Uterine smooth muscle cell (primary cell): ENCODE data around the gene ACOT12. TPM values are rescaled to one million over a fixed set of nuclear protein-coding genes. Genes with fewer than 3 reads are reported as not detected.

Experiments used
- total RNA-seq: library from RNA; depleted of rRNA; stranded (reverse); fragments of >200 nt; gene quantifications from 2 replicates; pipeline ENCODE4 v1.2.3, GENCODE V29; 2014

Gene ACOT12
- 0.37 and 0.89 TPM in 2 replicates for total RNA-seq

DNA sequence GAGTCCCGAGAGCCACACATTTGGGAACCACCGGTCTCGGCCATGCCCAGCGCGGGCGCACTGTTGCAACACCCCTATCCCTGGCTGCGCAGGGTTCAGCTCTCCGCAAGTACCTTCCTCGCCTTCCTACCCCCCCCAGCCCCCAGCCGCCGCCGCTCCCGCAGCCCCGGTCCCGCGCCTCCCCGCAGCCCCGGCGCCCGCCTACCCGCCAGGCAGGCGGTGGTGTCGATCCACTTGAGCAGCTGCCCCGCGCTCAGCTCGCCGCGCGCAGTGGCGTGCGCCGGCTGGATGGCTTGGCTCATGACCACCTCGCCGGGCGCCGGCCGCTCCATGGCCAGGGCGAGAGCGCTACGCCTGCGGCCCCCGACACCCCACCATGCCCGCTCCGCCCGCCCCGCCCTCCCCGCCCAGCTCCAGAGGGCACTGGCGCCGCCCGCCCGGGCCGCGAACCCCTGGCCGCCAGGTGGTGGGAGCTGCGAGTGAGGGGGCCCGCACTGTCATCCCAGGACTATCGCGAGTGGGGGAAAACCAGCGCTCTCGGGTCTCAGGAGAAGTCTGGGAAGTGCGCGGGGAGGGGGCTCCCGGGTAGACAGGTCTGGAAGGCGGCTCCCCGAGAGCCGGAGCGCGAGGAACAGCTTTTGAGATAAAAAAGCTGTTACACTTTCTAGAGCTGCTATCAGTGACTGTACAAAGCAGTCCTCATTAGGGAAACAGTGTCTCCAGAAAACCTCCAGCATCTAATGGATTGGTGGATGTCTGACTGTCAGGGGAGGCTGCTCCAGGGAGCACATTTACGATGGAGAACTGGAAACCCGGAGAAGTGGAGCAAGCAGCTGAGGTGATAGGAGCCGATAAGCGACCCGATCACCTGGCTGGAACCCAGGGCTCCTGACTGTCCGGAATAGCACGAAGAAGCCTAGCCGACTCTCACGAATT, at the start of gene ACOT12:
Gene ACOT12 (minus strand): TSS at position 352 of the 936 bp plus-strand sequence. CDS start 20 bp downstream, at position 332.

DNA sequence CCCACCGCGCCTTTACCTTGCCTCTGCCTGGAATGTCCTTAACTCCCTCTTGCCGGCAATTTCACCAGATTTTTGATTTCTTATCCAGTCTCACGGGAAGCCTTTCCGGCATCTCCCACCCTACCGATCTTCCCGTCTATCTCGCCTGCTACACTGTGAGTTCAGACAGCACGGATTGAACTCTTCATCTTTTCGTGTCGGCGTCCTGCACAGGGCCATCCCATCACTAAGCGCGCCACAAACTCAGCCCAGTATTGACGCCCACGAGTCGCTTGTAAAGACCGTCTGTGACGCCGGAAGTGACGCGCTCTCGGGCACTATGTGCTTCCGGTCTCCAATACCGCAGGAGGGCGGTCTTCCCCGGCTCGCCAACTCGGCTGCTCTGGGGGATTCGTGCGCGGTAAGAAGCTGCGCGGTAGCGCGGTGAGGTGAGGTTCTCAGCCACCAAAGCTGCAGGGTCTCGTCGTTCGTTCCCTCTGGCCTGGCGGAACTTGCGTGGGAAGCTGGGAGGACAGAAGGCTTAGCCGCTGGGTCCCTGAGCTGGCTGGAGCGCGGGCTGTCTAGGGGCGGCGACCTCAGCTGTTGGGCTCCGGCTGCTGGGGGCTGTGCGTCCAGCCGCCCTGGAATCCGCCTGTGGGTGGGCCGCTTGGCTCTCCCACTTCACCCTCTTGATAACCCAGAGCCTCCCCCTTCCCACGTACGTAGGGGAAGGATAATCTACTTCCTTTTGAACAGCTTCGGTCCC, 92.5 kb downstream of the ACOT12 start, which contains the start of gene ZCCHC9:
Gene ZCCHC9 (plus strand): TSS at position 317 of the 745 bp plus-strand sequence. CDS start 3,171 bp downstream, outside the sequence.

Other genes starting within 250 kb of the ACOT12 start
- 8.6 and 25.2 TPM in 2 replicates for gene CKMT2, start 160.8 kb downstream of the ACOT12 start, total RNA-seq
- 56.4 and 67.2 TPM in 2 replicates for gene ZCCHC9, start 92.5 kb downstream of the ACOT12 start, total RNA-seq